GM12872 (cell line): ENCODE measurements around the gene KRTAP5-1.

Source experiments
- TF ChIP-seq, protein P1 (sequence below): IDR thresholded peaks from 3 replicates; pipeline ENCODE4 v1.5.1; 2011; ENCODE audit warnings: low read depth, mild to moderate bottlenecking, low read length, moderate library complexity; ENCODE audit not compliant: insufficient read depth

KRTAP5-1 gene

DNA sequence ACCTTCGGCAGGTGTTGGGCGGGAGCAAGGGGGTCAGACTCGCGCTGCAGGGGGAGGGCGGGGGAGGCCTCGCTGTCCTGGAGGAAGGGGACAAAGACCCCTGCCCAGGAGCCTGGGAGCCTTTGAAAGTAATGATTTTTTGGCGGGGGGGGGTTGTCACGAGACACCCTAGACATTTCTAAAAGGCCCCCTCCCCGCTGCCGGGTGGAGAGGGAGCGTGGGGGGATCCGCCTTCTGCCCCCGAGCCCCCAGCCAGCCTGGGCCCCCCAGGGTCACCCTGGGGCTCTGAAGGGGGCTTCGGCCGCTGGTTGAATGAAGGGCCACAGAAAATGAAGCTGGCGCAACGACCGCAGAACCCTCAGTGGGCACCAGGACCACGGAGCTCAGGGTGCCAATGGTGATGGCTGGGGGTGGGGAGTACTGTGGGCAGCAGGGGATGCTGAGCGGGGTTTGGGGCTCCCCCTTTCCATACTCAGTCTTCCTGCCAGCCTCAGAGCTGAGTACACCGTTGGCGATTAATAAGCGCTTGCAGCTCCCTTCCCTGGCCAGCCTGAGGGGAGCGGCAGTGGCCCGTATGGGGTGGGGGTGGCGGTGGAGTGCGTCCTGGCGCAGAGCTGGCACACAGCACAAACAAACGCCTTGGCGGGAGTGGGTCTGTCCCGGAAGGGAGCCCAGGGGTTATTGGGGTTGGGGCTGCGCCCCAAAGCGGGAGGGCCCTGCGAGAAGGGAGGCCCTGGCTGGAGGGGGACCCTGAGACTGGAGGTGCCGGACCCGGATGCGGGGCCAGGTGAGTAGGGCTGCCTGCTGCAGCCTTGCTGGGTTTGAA lies 11.8 kb downstream of the KRTAP5-1 start:
- TF ChIP-seq, protein P1, sequence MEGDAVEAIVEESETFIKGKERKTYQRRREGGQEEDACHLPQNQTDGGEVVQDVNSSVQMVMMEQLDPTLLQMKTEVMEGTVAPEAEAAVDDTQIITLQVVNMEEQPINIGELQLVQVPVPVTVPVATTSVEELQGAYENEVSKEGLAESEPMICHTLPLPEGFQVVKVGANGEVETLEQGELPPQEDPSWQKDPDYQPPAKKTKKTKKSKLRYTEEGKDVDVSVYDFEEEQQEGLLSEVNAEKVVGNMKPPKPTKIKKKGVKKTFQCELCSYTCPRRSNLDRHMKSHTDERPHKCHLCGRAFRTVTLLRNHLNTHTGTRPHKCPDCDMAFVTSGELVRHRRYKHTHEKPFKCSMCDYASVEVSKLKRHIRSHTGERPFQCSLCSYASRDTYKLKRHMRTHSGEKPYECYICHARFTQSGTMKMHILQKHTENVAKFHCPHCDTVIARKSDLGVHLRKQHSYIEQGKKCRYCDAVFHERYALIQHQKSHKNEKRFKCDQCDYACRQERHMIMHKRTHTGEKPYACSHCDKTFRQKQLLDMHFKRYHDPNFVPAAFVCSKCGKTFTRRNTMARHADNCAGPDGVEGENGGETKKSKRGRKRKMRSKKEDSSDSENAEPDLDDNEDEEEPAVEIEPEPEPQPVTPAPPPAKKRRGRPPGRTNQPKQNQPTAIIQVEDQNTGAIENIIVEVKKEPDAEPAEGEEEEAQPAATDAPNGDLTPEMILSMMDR, result no peak

DNA sequence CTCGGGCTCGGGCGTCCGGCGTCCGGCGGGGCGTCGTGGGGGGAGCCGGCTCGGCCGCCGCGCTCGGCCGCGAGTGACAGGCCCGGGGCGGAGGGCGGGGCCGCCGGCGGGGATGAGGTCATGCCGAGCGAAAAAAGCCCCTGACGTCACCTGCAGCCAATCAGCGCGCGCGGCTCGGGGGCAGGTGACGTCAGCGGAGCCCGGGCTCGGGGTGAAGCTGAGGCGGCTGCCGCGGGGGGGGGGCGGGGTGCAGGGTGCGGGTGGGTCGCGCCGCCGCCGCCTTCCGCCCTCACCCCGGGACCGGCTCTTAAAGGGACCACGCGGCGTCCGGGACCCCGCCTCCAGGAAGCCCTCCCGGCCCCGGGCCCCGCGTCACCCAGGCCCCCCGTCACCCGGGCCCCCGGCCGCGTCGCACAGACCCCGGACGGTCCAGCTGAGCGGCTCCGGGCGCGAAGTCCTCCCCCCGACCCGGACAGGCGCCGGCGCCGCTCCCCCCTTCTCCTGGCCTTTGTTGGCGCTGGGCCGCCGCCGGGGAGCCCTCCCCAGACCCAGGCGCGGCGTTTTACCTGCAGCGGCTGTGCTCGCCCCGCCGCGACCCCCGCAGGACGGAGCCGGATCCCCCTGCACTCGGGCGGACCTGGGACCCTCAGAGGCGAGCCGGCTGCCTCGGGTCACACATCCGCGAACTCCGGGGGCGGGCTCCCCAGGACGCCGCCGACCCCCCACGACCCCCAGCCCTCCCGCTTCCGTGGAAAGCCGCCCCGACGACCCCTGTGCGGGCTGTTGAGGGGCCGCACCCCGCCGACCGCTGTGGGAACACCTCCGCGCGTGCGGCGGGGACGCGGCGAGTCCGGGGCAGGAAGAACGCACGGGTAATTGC lies 12.6 kb downstream of the KRTAP5-1 start, which contains the start of gene DUSP8:
Gene DUSP8, minus strand, starts transcription at position 75 of the 880 bp plus-strand sequence. CDS start 6,445 bp downstream, outside the sequence.
- TF ChIP-seq, protein P1, result no peak

DNA sequence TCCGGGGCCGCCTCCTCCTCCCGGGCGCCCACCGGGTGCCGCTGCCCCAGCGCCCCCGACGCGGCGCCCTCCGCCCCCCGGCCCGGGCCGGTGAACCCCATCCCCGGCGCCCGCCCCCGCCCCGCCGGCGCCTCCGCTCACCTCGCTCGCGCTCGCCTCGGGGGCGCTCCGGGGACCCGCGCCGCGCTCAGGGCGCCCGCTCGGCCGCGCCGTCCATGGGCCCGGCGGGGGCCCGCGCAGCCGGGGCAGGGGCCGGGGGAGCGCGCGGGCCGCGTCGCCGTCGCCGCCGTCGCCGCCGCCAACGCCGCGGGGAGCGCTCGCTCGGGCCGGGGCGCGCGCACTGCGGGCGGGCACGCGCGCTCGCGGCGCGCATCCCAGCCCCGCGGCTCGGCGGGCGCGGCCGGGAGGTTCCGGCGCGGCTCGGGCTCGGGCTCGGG lies 13.3 kb downstream of the KRTAP5-1 start:
- TF ChIP-seq, protein P1, result no peak

DNA sequence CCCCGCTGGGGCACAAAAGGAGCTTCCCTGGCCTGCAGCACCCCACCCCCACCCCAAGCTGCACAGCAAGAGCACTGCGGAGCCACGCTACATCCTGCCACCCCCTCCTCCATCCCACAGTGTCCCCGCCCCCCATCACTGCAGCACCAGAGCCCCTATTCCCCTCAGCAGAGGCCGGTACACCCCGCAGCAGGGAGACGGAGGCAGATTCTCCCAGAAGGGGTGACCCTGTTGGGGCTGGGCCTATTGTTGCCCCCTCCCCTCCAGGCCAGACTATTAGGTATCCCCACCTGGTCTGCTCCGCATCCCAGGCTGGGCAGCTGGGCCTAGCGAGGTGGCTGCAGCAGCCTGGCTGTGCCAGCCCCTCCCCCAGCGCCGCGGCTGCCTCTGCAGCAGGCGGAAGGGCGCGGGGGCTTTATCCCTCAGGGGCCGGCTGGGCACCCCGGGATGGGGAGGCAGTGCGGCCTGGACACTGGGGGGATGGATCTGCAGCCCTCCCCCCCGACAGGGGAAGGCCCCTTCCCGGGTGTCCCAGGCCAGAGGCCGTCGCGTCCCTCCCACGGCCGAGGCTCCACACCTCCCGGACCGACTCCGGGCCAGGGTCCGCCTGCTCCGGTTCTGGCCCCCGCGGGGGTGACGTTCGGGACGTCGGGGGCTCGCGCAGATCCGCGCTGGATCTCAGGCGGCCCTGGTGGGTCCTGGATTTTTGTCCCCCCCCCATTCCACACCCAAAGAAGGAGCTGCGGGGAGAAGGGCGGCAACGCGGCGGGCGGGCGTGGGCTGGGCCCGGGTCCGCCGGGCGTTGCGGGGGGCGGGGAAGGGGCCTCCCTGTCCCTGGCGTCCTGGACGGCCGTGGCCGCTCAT lies 14.0 kb downstream of the KRTAP5-1 start:
- TF ChIP-seq, protein P1, result no peak

DNA sequence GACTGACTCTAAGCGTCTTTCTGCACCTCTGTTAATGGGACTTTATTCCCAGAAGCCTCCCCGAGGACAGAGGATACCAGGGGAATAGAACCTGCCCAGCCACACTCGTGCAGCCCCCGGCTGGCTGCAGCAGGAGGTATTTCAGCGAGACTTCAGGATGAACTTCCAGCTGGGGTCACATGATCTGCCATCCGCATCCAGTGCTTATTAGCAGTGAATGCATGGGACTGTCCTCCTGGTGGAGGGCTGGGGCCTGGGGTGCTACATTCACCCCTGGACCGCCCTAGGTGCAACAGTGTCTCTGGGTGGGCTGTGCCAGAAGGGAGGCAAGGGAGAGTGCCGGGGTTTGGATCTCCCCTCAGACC lies 14.6 kb downstream of the KRTAP5-1 start:
- TF ChIP-seq, protein P1, result no peak

DNA sequence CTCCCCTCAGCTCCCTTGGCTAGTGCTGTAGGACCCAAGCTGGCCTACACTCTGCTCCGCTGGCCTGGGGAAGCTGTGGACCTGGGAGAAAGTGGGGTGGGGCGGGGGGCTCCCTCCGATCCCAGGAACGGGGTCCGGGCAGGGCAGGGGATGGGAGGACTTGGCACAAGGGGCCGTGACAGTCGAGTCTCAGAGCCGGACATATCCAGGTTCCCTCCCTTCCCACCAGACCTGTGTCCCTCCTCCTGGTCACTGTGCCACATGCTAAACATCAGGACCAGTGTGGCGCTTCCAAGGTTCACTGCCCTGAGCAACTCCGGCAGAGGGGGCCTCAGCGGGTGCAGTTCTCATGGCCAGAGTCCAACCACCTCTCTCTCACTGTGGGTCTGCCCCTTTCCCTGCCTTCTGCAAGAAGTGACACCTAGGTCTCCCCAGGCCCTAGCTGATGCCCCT lies 15.1 kb downstream of the KRTAP5-1 start:
- TF ChIP-seq, protein P1, result no peak
